ENCODE data around the gene SLC30A5. TPM values are rescaled to one million over a fixed set of nuclear protein-coding genes. Genes with fewer than 3 reads are reported as not detected.

SLC30A5 gene
- total RNA-seq, 2 experiments from 2014 or later: 30.0 to 36.2 TPM

Other genes with a start within 250 kb of the SLC30A5 start
- gene CCNB1, start 73.1 kb downstream of the SLC30A5 start, total RNA-seq: 100 to 1,000 TPM; 209 to 211 TPM
- 10 to 100 TPM; 93.0 to 95.2 TPM for gene CENPH, start 95.6 kb downstream of the SLC30A5 start, total RNA-seq
- gene CDK7, start 140.9 kb downstream of the SLC30A5 start, total RNA-seq: 10 to 100 TPM; 23.8 to 28.4 TPM
- 1 to 10 TPM; 6.1 to 7.5 TPM for gene CCDC125, start 238.8 kb downstream of the SLC30A5 start, total RNA-seq

All from activated naive CD4-positive, alpha-beta T cell treated with anti-CD3 and anti-CD28 coated beads for 36 hours (primary cell).